HepG2 (cell line): ENCODE measurements around the gene CCDC97. TPM values are rescaled to one million over a fixed set of nuclear protein-coding genes. Genes with fewer than 3 reads are reported as not detected.

Experiments
- FIP1L1 ChIP-seq: fragments of 200-400 bp; formaldehyde crosslinking; IDR thresholded peaks from 2 replicates; pipeline ENCODE4 v1.6.1; 2018; ENCODE audit warnings: low read depth, mild to moderate bottlenecking, low read length, moderate library complexity, borderline replicate concordance; ENCODE audit not compliant: insufficient read depth
- FOXK1 ChIP-seq: sonication (generic); formaldehyde crosslinking; IDR thresholded peaks from 2 replicates; pipeline ENCODE4 v1.4.0; 2020; ENCODE audit warnings: low read depth, missing genetic modification reagents, borderline replicate concordance
- JDP2 ChIP-seq: sonication (generic); formaldehyde crosslinking; IDR thresholded peaks from 2 replicates; pipeline ENCODE4 v1.8.1; 2022; ENCODE audit warnings: missing genetic modification reagents, borderline replicate concordance
- MATR3 ChIP-seq: sonication (generic); formaldehyde crosslinking; IDR thresholded peaks from 2 replicates; pipeline ENCODE4 v1.4.0; 2020; ENCODE audit warnings: missing genetic modification reagents
- TRAFD1 ChIP-seq: sonication (generic); formaldehyde crosslinking; IDR thresholded peaks from 2 replicates; pipeline ENCODE4 v1.5.1; 2020; ENCODE audit warnings: missing genetic modification reagents, mild to moderate bottlenecking, borderline replicate concordance
- ZBTB3 ChIP-seq: sonication (generic); formaldehyde crosslinking; IDR thresholded peaks from 2 replicates; pipeline ENCODE4 v1.4.0; 2020; ENCODE audit warnings: low read depth, mild to moderate bottlenecking, moderate library complexity, missing genetic modification reagents, borderline replicate concordance
- ZBTB33 ChIP-seq: sonication (generic); formaldehyde crosslinking; IDR thresholded peaks from 2 replicates; pipeline ENCODE4 v1.4.0; 2020; ENCODE audit warnings: missing genetic modification reagents
- ZMYM4 ChIP-seq: sonication (generic); formaldehyde crosslinking; IDR thresholded peaks from 2 replicates; pipeline ENCODE4 v1.8.1; 2023; ENCODE audit warnings: mild to moderate bottlenecking, missing genetic modification reagents
- ZNF382 ChIP-seq: sonication (generic); formaldehyde crosslinking; IDR thresholded peaks from 2 replicates; pipeline ENCODE4 v1.5.0; 2020; ENCODE audit warnings: missing genetic modification reagents, mild to moderate bottlenecking, borderline replicate concordance
- ZNF556 ChIP-seq: sonication (generic); formaldehyde crosslinking; IDR thresholded peaks from 2 replicates; pipeline ENCODE4 v1.4.0; 2020; ENCODE audit warnings: mild to moderate bottlenecking, missing genetic modification reagents, borderline replicate concordance
- ZNF570 ChIP-seq: sonication (generic); formaldehyde crosslinking; IDR thresholded peaks from 2 replicates; pipeline ENCODE4 v1.4.0; 2020; ENCODE audit warnings: mild to moderate bottlenecking, missing genetic modification reagents, borderline replicate concordance
- ZSCAN30 ChIP-seq: sonication (generic); formaldehyde crosslinking; IDR thresholded peaks from 2 replicates; pipeline ENCODE4 v1.5.0; 2020; ENCODE audit warnings: mild to moderate bottlenecking, missing genetic modification reagents
- polyA plus RNA-seq, 8 experiments: library from polyadenylated mRNA; depleted of rRNA in 3 of 8; stranded (reverse) in 7 of 8; unstranded in 1 of 8; fragments of >200 nt; fragmentation: Illumina TruSeq in 4 of 8; extraction: Trizol in 4 of 8; gene quantifications; 2 replicates each; pipeline versions ENCODE4 v1.2.1 to v1.2.3, GENCODE V29; 2011 to 2016; ENCODE audit warnings: low read depth in 4 of 8, missing spikeins in 1 of 8, mixed read lengths in 1 of 8; ENCODE audit not compliant: insufficient read depth in 1 of 8
- total RNA-seq, 5 experiments: library from RNA; depleted of rRNA; stranded (reverse); fragments of >200 nt; fragmentation: Illumina TruSeq; extraction: Trizol; gene quantifications; 2 replicates each; pipeline ENCODE4 v1.2.3, GENCODE V29; 2016; ENCODE audit warnings: low read depth in 1 of 5
- TF ChIP-seq, protein P1 (sequence below): sonication (generic); formaldehyde crosslinking; IDR thresholded peaks from 2 replicates; pipeline ENCODE4 v1.5.0; 2020; ENCODE audit warnings: mild to moderate bottlenecking, missing genetic modification reagents
- TF ChIP-seq, protein P2 (sequence below): sonication (generic); formaldehyde crosslinking; IDR thresholded peaks from 2 replicates; pipeline ENCODE4 v1.8.0; 2022; ENCODE audit warnings: missing genetic modification reagents, mild to moderate bottlenecking, moderate library complexity, borderline replicate concordance
- TF ChIP-seq, protein P3 (sequence below): IDR thresholded peaks from 2 replicates; pipeline ENCODE4 v1.6.1; 2016; ENCODE audit warnings: mild to moderate bottlenecking

The CCDC97 gene
- total and polyA plus RNA-seq, 2 of the 13 experiments (the other 11 are each of a cell fraction or from before 2014, with no cell fraction given): 6.2 to 7.3 TPM

GRCh38 chr19:41352609-41353465 is 42.9 kb downstream of the CCDC97 start (continued):
- TF ChIP-seq FOXK1 (CRISPR knock-in tag): peak; percentile 38; the same call in 1 of the 2 replicates
- TF ChIP-seq ZBTB33 (CRISPR knock-in tag): no peak
- TF ChIP-seq ZNF556 (CRISPR knock-in tag): no peak
- no peak for TF ChIP-seq JDP2 (CRISPR knock-in tag)
- 0 out of 2 replicates have a peak, but pooled peaks have one; percentile 19 for TF ChIP-seq ZMYM4 (CRISPR knock-in tag)
- no peak for TF ChIP-seq ZBTB3 (CRISPR knock-in tag)
- no peak; the same call in 1 of the 2 replicates for TF ChIP-seq ZSCAN30
- TF ChIP-seq, protein P1, sequence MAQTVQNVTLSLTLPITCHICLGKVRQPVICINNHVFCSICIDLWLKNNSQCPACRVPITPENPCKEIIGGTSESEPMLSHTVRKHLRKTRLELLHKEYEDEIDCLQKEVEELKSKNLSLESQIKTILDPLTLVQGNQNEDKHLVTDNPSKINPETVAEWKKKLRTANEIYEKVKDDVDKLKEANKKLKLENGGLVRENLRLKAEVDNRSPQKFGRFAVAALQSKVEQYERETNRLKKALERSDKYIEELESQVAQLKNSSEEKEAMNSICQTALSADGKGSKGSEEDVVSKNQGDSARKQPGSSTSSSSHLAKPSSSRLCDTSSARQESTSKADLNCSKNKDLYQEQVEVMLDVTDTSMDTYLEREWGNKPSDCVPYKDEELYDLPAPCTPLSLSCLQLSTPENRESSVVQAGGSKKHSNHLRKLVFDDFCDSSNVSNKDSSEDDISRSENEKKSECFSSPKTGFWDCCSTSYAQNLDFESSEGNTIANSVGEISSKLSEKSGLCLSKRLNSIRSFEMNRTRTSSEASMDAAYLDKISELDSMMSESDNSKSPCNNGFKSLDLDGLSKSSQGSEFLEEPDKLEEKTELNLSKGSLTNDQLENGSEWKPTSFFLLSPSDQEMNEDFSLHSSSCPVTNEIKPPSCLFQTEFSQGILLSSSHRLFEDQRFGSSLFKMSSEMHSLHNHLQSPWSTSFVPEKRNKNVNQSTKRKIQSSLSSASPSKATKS (CRISPR knock-in tag): no peak; the same call in 1 of the 2 replicates
- TF ChIP-seq, protein P2, sequence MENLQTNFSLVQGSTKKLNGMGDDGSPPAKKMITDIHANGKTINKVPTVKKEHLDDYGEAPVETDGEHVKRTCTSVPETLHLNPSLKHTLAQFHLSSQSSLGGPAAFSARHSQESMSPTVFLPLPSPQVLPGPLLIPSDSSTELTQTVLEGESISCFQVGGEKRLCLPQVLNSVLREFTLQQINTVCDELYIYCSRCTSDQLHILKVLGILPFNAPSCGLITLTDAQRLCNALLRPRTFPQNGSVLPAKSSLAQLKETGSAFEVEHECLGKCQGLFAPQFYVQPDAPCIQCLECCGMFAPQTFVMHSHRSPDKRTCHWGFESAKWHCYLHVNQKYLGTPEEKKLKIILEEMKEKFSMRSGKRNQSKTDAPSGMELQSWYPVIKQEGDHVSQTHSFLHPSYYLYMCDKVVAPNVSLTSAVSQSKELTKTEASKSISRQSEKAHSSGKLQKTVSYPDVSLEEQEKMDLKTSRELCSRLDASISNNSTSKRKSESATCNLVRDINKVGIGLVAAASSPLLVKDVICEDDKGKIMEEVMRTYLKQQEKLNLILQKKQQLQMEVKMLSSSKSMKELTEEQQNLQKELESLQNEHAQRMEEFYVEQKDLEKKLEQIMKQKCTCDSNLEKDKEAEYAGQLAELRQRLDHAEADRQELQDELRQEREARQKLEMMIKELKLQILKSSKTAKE (CRISPR knock-in tag): no peak
- TF ChIP-seq TRAFD1: no peak
- TF ChIP-seq ZNF570 (CRISPR knock-in tag): no peak
- TF ChIP-seq ZNF382: no peak
- no peak for TF ChIP-seq MATR3
- TF ChIP-seq, protein P3, sequence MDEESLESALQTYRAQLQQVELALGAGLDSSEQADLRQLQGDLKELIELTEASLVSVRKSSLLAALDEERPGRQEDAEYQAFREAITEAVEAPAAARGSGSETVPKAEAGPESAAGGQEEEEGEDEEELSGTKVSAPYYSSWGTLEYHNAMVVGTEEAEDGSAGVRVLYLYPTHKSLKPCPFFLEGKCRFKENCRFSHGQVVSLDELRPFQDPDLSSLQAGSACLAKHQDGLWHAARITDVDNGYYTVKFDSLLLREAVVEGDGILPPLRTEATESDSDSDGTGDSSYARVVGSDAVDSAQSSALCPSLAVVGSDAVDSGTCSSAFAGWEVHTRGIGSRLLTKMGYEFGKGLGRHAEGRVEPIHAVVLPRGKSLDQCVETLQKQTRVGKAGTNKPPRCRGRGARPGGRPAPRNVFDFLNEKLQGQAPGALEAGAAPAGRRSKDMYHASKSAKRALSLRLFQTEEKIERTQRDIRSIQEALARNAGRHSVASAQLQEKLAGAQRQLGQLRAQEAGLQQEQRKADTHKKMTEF: peak; percentile 73; the same call in 1 of the 2 replicates
- TF ChIP-seq FIP1L1: no peak
